Urinary bladder (tissue), 4 donors: ENCODE data around the gene TP53AIP1. TPM values are rescaled to one million over a fixed set of nuclear protein-coding genes. Genes with fewer than 3 reads are reported as not detected.

Experiments
- DNase-seq: peaks from one replicate; pipeline ENCODE4 v3.0.0-alpha.2; 2015; ENCODE audit errors: extremely low spot score
- H3K27ac ChIP-seq: one replicate; pipeline ENCODE4 v1.5.1; 2013; ENCODE audit warnings: low read depth, mild to moderate bottlenecking, moderate library complexity
- H3K36me3 ChIP-seq: one replicate; pipeline ENCODE4 v1.6.1; 2013; ENCODE audit warnings: mild to moderate bottlenecking, moderate library complexity; ENCODE audit not compliant: insufficient read depth
- H3K4me1 ChIP-seq: one replicate; pipeline ENCODE4 v1.6.1; 2013; ENCODE audit warnings: mild to moderate bottlenecking, moderate library complexity; ENCODE audit not compliant: insufficient read depth
- H3K4me3 ChIP-seq: one replicate; pipeline ENCODE4 v1.5.1; 2013; ENCODE audit warnings: low read depth, low read length
- WGBS: extraction: QIAGEN DNeasy Blood & Tissue Kit; methylation state at CpG from one replicate; pipeline ENCODE4 v1.1.7; 2013; 5-methylcytosine and 5-hydroxymethylcytosine counted together
- polyA plus RNA-seq: library from polyadenylated mRNA; stranded (reverse); fragments of 200-250 nt; gene quantifications from one replicate; pipeline ENCODE4 v1.2.3, GENCODE V29; 2013
- total RNA-seq: library from RNA; depleted of rRNA; stranded (reverse); fragments of >200 nt; gene quantifications from one replicate; pipeline ENCODE4 v1.2.3, GENCODE V29; 2014
- donor health status: healthy with polysubstance abuse.
- donor health status: healthy.

Gene TP53AIP1
- total and polyA plus RNA-seq, 2 donors: 0.11 TPM; not detected in 1

DNA sequence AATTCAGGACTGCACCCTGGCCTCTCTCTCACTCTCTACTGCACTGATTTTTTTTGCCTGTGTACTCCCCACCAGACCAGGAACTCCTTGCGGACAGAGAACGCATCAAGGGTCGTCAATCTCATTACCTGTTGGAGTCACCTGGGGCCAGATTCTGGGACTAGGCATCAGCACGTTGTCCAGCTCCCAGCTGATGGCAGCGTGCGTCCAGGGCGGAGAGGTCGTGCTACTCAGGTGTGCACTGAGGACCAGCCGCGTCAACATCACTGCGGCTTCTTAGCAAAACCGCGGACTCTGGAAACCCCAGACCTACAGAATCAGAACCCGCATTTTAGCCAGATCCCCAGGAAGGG, 38.4 kb downstream of the TP53AIP1 start:
- no peak overlapping the region for H3K27ac ChIP-seq
- no peak overlapping the region for H3K4me3 ChIP-seq
- no peaks in the 10 kb centered on the region for H3K36me3 ChIP-seq
- 81% methylated on average over 14 of the region's 14 CpGs for WGBS
- DNase-seq: no peak
- no peaks in the 10 kb centered on the region for H3K4me1 ChIP-seq

DNA sequence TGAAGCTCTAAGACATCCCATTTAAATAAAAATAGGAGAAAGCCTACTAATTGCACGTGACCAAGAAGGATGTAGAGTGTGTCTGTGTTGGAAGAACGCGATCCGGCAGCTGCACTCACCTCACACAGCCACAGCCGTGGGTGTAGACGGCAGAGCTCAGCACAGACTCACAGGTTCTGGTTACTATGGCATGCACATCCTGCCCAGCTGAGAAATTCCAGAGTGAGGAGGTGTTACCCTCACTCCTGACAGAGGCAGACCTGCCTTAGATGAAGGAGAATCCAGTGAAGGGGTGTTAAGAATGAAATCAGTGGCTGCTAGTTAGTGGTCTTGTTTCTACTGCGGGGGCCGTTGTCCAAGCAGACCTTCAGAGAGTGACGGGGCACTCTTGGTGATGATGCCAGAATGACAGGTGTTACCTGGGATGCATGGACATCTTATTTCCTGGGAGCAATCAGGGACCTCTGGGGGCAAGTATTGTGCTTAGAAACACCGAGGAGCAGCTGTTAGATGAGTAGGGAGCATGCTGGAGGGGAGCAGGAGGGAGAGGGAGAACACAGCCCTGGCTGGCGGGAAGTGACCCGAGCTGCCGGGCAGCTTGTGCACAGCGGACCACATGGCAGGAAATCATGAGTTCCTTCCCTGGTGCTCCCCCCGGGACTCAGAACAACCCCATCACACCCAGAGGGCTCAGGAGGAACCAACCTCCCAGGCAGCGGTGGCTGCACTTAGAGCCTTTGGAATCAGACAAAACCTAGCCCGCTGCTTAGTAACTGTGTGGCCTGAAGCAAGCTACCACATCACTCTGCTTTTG, 39.2 kb downstream of the TP53AIP1 start:
- DNase-seq: no peak
- WGBS: 77% methylated on average over 17 of the region's 17 CpGs
- Histone ChIP-seq H3K4me1 (no peaks in the 10 kb centered on the region), H3K4me3 (no peak overlapping the region), H3K36me3 (no peaks in the 10 kb centered on the region), H3K27ac (no peak overlapping the region)

DNA sequence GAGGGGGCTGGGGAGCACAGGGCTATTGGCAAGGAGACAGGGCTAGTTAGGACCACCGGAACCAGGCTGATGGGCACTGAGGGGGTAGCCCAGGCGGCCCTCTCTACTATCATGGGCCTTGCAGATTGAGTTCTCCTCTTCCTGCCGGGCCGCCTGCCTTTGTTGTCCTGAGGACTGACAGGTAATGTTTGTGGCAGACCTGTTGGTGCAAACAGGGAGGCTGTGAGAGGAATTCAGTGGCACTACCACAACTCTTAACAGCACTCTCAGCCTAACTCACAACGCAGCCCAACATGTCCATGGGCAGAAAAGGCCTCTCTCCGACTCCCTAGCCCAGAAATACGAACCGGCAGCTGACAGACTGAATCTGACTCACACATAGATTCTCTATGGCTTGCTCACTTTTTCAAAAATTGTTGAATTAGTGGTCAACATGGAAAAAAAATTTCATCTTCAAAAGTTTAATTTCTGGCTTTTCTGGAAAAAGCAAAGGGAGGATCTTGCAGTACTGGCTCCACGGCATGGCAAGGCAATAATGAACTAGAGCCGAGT, 40.1 kb downstream of the TP53AIP1 start:
- no peaks in the 10 kb centered on the region for H3K36me3 ChIP-seq
- H3K4me1 ChIP-seq: no peaks in the 10 kb centered on the region
- 86% methylated on average over 10 of the region's 10 CpGs for WGBS
- no peak overlapping the region for H3K4me3 ChIP-seq
- no peak for DNase-seq
- H3K27ac ChIP-seq: no peak overlapping the region

DNA sequence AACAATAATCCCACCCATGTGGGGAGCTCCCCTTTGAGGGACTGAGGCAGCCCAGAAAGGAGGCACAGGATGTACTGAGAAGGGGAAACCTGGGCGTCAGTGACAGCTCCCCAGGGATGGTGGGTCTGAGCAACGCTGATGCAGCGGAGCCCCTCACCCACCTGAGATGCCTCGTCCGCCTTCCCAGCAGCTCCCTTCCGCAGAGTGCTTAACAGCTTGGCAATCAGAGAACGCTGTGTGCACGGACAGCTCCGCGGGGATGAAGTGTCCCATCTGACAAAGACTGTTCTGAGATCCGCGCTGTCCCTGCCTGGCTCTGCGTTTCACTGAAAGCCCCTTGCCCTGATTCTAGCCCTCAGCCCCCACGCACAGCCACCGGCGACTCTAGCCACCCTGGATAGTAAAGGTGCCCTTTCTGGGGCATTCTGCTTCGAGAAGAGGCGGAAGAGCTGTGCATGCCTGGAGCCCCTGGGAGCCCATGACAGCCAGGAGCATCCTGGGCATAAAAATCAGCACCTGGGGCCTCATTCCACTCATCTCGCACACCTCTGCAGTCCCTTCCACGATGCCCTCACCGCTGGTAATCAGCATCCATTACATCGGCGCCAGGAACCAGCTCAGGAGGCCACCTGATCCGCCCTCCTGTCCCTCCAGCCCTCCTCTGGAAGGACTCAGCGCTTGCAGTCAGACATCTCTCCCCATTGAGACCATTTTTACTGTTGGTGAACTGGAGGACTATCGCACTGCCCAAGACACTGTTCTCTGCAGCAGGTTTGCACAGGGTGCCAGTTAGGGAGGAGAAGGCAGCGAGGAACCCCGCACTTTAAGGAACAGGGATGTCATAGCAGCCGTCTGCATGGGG, 40.8 kb downstream of the TP53AIP1 start:
- Histone ChIP-seq H3K4me3 (no peak overlapping the region), H3K27ac (no peak overlapping the region), H3K36me3 (no peaks in the 10 kb centered on the region), H3K4me1 (no peaks in the 10 kb centered on the region)
- no peak for DNase-seq
- WGBS: 61% methylated on average over 29 of the region's 29 CpGs

DNA sequence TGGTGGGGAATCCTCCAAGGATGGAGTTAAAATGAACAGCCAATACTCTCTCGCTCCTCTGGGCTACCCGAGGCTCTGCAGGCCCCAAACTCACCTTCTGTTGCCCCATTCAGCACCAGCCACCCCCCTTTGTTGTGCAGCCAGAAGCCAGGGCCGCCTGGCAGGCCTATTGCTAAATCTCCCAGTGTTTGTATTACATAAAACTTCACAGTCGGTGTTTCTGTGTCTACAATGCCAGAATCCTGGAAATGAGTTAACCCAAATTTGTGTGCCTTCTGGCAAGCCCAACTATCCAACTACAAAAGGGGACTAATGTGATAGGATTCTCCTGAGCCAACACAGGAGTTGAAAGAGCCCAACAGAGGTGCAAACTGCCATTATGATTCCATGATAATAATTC, 42.2 kb downstream of the TP53AIP1 start:
- WGBS: 51% methylated on average over 4 of the region's 4 CpGs
- no peak for DNase-seq
- no peak overlapping the region for H3K4me3 ChIP-seq
- H3K4me1 ChIP-seq: no peaks in the 10 kb centered on the region
- H3K27ac ChIP-seq: no peak overlapping the region
- H3K36me3 ChIP-seq: no peaks in the 10 kb centered on the region

DNA sequence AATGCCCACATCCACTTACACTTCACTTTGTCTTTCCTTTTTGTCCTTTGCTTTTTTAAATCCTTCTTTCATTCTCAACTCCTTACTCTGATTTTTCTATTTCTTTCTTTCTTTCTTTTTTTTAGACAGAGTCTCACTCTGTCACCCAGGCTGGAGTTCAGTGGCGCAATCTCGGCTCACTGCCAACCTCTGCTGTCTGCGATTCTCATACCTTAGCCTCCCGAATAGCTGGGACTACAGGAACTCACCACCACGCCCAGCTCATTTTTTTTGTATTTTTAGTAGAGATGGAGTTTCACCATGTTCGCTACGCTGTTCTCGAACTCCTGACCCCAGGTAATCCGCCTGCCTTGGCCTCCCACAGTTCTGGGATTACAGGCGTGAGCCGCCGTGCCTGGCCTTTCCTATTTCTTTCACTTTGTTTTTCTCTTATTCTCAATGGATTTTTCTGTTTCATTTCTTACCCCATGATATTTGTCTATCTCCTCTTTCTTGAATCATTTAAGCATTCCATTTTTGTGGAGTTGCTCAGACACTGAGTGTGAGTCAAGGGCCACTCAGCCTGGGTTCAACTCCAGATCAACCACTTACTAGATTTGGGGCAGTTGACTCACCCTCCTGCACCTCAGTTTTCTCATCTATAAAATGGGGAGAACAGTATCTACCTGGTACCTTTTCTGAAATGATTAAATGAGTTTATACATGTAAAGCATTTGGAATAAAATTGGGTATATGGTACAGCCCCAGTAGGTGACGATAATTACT, 43.9 kb downstream of the TP53AIP1 start:
- Histone ChIP-seq H3K4me1 (no peaks in the 10 kb centered on the region), H3K36me3 (no peaks in the 10 kb centered on the region)

DNA sequence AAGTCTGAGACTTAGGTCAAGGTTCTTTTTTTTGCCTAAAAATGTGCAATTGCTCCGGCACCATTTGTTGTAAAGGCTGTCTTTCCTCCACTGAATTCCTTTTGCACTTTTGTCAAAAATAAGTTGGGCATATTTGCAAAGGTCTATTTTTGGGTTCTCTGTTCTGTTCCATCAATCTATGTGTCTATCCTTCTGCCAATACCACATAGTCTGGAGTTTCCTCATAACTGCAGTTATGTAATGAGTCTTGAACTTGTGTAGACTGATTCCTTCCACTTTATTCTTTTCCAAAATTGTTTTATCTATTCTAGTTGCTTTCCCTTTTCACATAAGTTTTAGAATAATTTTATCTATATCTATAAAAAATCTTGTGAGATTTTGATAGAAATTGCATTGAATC, 44.8 kb downstream of the TP53AIP1 start:
- WGBS: 93% methylated on average over 1 of the region's 1 CpG
- DNase-seq: no peak
- Histone ChIP-seq H3K4me1 (no peaks in the 10 kb centered on the region), H3K36me3 (no peaks in the 10 kb centered on the region), H3K4me3 (no peak overlapping the region), H3K27ac (no peak overlapping the region)

More for the DNA sequence above, 43.9 kb downstream of the TP53AIP1 start:
- no peak overlapping the region for H3K27ac ChIP-seq
- 93% methylated on average over 13 of the region's 13 CpGs for WGBS
- H3K4me3 ChIP-seq: no peak overlapping the region
- DNase-seq: no peak

DNA sequence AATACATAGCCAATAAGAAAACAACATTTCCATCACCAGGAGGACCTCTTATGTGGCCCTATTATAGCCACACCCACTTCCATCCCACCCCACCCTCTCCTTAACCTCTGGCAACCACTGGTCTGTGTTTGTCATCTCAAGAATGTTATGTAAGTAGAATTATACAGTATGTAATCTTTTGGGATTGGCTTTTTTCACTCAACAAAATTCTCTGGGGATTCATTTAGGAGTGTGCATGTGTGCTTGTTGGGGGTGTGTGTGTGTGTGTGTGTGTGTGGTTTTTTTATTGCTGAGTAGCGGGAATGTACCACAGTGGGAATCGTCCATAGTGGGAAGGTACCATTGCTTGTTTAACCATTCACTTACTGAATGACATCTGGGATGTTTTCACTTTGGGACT, 46.3 kb downstream of the TP53AIP1 start:
- WGBS: 32% methylated on average over 2 of the region's 2 CpGs
- no peak overlapping the region for H3K27ac ChIP-seq
- no peak for DNase-seq
- H3K36me3 ChIP-seq: no peaks in the 10 kb centered on the region
- H3K4me3 ChIP-seq: no peak overlapping the region
- no peaks in the 10 kb centered on the region for H3K4me1 ChIP-seq

DNA sequence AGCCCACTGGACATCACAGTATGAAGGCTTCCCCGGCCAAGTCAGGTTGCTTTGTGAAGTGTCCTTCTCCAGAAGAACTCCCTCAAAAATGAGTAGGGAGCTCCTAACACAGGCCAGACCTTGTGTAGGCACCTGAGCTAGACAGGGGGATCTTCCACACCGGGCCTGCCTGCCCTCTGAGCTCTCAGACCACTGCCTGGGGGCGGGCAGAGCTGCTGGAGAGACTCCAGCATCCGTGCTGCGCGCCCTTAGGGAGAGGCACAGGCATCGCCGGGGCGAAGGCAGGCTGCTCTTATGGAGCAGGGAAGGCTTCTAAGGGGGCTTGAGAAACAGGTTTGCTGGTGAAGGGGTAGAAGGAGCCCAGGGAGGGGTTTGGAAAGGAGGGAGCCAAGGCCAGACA, 47.1 kb downstream of the TP53AIP1 start:
- no peak overlapping the region for H3K4me3 ChIP-seq
- H3K36me3 ChIP-seq: no peaks in the 10 kb centered on the region
- no peak for DNase-seq
- H3K4me1 ChIP-seq: no peaks in the 10 kb centered on the region
- 94% methylated on average over 9 of the region's 9 CpGs for WGBS
- no peak overlapping the region for H3K27ac ChIP-seq

DNA sequence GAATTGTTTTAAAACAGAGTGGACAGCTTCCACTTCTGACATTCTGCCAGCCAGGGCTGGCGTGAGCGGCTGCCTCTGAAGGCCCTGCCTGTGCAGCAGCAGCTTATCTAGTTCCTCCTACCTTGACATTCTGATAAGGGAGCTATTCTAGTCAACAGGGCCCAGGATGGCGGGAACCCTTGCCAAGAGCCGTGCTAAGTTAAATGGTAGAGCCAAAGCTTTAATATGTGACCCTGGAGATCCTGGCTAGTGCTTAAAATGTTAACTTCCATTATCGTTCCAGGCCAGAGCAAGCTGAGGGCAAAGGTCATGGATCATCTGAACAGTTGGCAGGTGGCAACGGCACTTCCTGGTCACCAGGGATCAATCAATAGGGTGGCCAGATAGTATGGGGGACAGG, 48.0 kb downstream of the TP53AIP1 start:
- Histone ChIP-seq H3K27ac (no peak overlapping the region), H3K4me3 (no peak overlapping the region), H3K4me1 (no peaks in the 10 kb centered on the region), H3K36me3 (no peaks in the 10 kb centered on the region)
- DNase-seq: no peak
- WGBS: 51% methylated on average over 6 of the region's 6 CpGs

DNA sequence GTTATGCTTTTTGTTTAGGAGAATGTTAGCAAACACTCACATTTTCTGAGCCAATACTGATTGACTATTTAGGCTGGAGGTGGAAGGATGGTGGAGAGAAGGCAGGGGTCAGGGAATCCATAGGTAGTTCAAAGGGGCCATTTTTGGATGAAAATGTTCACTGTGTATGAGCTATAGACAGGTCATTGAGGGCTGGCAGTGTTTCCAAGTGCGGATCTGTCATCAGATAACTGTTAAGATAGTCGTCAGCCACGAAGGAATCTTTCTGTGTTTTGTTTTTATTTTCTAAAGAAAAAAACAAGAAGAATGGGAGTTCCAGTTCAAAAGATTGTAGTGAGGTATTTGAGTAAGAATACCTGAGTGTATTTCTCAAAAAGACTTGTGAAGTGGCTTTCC, 48.4 kb downstream of the TP53AIP1 start:
- no peak overlapping the region for H3K4me3 ChIP-seq
- DNase-seq: no peak
- no peaks in the 10 kb centered on the region for H3K4me1 ChIP-seq
- 82% methylated on average over 3 of the region's 3 CpGs for WGBS
- no peaks in the 10 kb centered on the region for H3K36me3 ChIP-seq
- H3K27ac ChIP-seq: no peak overlapping the region

DNA sequence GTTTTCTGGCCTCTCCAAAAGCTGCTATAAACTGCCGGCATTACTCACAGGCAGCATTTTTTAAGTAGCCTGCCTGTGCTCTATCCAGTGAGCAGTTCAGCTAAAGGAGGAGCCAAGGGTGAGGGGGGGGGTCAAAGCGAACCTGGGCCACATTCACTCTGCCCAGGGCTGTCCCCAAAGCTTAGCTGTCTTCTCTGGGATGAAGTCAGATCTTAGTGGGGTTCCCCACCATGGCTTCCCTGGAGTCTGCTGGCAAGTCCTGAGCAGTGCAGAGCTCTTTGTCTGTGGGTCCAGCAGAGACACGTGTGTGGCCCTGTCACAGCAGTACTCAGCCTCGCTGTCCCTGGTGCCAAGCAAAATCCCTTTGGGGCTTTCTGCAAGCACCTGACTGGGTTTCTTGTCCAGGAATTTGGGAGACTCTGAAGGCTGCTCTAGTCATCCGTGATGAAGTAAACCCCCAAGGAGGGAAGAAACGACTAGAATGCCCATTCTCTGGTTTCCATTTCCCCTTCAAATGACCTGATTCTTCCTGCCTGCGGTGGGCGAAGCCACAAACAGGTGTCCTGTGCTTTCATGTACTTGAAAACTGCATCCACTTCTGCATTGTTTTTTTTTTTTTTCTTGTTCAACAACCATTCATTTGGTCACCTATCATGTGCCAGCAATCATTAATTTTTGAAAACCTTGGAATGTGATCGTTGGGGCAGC, 48.9 kb downstream of the TP53AIP1 start:
- WGBS: 87% methylated on average over 9 of the region's 9 CpGs
- H3K4me1 ChIP-seq: no peaks in the 10 kb centered on the region
- no peaks in the 10 kb centered on the region for H3K36me3 ChIP-seq
- no peak for DNase-seq
- H3K4me3 ChIP-seq: no peak overlapping the region
- no peak overlapping the region for H3K27ac ChIP-seq
